ENCODE data around the gene ZNF165.
"Not testable (repeated sequence)": the region's sequence is repeated elsewhere in the genome, so short reads cannot be mapped to it uniquely, and the experiment has no call there.

The ZNF165 gene

DNA sequence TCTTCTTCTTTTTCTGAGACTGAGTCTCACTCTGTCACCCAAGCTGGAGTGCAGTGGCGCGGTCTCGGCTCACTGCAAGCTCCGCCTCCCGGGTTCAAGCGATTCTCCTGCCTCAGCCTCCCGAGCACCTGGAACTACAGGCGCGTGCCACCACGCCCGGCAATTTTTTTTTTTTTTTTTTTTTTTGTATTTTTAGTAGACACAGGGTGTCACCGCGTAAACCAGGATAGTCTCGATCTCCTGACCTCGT, at the start of gene ZNF165:
ZNF165 (plus strand) TSS at position 188 of the 250 bp plus-strand sequence. CDS start 4,913 bp downstream, outside the sequence.
- peak within 1 kb of the TSS; percentile 91 for H3K4me3 ChIP-seq (ENCODE audit: low read depth, low read length)
- DNase-seq (ENCODE audit: low read depth): not testable (repeated sequence)

DNA sequence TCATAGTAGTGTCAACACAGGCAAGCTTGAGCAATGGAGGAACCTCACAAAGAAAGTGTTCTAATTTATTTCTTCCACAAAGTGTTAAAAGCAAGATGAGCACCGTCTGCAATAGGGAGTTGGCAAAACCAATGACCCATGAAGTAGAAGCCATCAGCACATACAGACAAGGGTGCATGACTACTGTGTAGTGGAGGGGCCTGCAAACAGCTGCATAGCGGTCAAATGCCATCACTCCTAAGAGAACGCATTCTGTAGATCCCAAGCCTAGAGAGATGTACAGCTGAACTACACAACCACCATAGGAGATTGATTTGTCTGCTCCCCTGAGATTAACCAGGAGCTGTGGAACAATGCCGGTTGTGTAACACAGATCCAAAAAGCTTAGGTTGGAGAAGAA, 26.8 kb upstream of the ZNF165 start:
- DNase-seq (ENCODE audit: low read depth): no peak
- TF ChIP-seq CTCF (conservative IDR thresholded peaks at IDR 0.05; ENCODE audit: low read depth, low read length): no peak

GRCh38 chr6:28060405-28060804, 20.0 kb upstream of the ZNF165 start:
- no peak overlapping the region for H3K4me3 ChIP-seq (ENCODE audit: low read depth, low read length)

More for the DNA sequence above, 26.8 kb upstream of the ZNF165 start:
- no peak overlapping the region for H3K4me3 ChIP-seq (ENCODE audit: low read depth, low read length)

GRCh38 chr6:28064272-28064671, 16.1 kb upstream of the ZNF165 start:
- no peak overlapping the region for H3K4me3 ChIP-seq (ENCODE audit: low read depth, low read length)
- no peak for TF ChIP-seq CTCF (conservative IDR thresholded peaks at IDR 0.05; ENCODE audit: low read depth, low read length)
- DNase-seq (ENCODE audit: low read depth): no peak

More at GRCh38 chr6:28060405-28060804, 20.0 kb upstream of the ZNF165 start:
- TF ChIP-seq CTCF (conservative IDR thresholded peaks at IDR 0.05; ENCODE audit: low read depth, low read length): no peak
- no peak for DNase-seq (ENCODE audit: low read depth)

DNA sequence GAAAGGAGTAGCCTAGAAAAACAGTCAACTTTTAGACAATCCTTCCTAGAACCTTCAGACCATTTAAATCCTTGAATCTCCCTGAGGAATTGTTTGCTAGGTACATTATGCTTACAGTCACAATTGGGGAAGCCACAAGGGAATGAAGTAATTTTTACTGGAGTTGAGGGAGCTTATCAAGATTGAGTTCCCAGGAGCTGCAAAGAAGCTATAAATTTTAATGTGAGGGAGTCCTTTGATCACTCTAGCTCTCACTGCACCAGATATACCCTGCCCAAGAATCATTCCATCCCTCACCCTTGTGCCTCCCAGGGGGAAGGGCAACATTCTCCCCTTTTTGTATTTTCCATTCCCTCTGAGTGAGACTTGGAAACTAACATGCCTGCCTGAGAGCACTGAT, 12.3 kb upstream of the ZNF165 start:
- H3K4me3 ChIP-seq (ENCODE audit: low read depth, low read length): no peak overlapping the region
- no peak for TF ChIP-seq CTCF (conservative IDR thresholded peaks at IDR 0.05; ENCODE audit: low read depth, low read length)
- DNase-seq (ENCODE audit: low read depth): no peak

DNA sequence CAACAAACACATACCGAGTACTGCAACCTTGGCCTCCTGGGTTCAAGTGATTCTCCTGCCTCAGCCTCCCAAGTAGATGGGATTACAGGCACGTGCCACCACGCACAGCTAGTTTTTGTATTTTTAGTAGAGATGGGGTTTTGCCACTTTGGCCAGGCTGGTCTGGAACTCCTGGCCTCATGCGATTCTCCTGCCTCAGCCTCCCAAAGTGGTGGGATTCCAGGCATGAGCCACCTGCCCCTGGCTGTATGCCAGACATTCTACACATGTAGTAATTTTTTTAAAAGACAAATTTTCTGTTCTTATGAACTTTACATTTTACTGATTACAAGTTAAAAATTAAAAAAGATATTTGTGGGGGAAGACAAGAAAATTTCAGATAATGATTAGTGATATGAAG, 9.4 kb upstream of the ZNF165 start:
- H3K4me3 ChIP-seq (ENCODE audit: low read depth, low read length); DNase-seq (ENCODE audit: low read depth): not testable (repeated sequence)

DNA sequence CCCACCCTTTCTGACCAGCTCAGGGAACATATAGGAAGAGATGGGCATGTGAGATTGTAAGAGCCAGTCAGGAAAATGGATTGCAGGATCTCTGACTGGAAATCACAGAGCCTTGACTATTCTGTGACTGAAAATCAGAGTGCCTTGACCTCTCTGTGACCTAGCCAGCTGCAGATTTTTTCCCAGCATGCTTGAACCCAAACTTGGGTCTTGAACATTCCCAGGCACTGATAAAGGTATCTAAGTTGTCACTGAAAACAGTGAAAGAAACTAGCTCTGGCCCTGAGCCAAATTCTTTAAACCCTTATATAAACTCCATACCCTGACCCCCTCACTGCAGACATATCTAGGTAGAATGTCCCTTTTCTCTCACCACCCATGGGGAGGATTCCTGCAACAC, 2.3 kb upstream of the ZNF165 start:
- peak; percentile 2 for DNase-seq (ENCODE audit: low read depth)
- TF ChIP-seq CTCF (conservative IDR thresholded peaks at IDR 0.05; ENCODE audit: low read depth, low read length): no peak
- H3K4me3 ChIP-seq (ENCODE audit: low read depth, low read length): no peak overlapping the region

- no peak for TF ChIP-seq CTCF (conservative IDR thresholded peaks at IDR 0.05; ENCODE audit: low read depth, low read length)
- DNase-seq (ENCODE audit: low read depth): no peak
- no peak overlapping the region for H3K4me3 ChIP-seq (ENCODE audit: low read depth, low read length)
Observed at GRCh38 chr6:28078836-28079235, 1.5 kb upstream of the ZNF165 start.
